KG1 (cell line): ENCODE results near the gene LDLRAD4.
"Not testable (repeated sequence)": the region's sequence is repeated elsewhere in the genome, so short reads cannot be mapped to it uniquely, and the experiment has no call there.

Source experiments
- DNase-seq: peaks from one replicate; lab custom pipeline; 2025; lab: John Stamatoyannopoulos, UW

Gene LDLRAD4

GRCh38 chr18:13676471-13676870, 457.9 kb downstream of the LDLRAD4 start:
- DNase-seq: no peak

- DNase-seq: not testable (repeated sequence)
Observed at GRCh38 chr18:13677350-13677749, 458.8 kb downstream of the LDLRAD4 start.

- no peak for DNase-seq
Observed at GRCh38 chr18:13680612-13681011, 462.1 kb downstream of the LDLRAD4 start.

- DNase-seq: no peak
Observed at GRCh38 chr18:13681701-13682100, 463.1 kb downstream of the LDLRAD4 start.

GRCh38 chr18:13684546-13684945, 466.0 kb downstream of the LDLRAD4 start:
- DNase-seq: no peak

- no peak for DNase-seq
Observed at GRCh38 chr18:13688191-13689136, 469.9 kb downstream of the LDLRAD4 start.

- DNase-seq: not testable (repeated sequence)
Observed at GRCh38 chr18:13690060-13690459, 471.5 kb downstream of the LDLRAD4 start.

- DNase-seq: not testable (repeated sequence)
Observed at GRCh38 chr18:13695337-13695736, 476.8 kb downstream of the LDLRAD4 start.

GRCh38 chr18:13696961-13697360, 478.4 kb downstream of the LDLRAD4 start:
- no peak for DNase-seq

- DNase-seq: no peak
Observed at GRCh38 chr18:13700153-13700552, 481.6 kb downstream of the LDLRAD4 start.
